SH-SY5Y (cell line): ENCODE measurements around the gene IP6K3.

Source experiments
- GATA2 ChIP-seq: IDR thresholded peaks from 2 replicates; pipeline ENCODE4 v1.6.1; 2011; ENCODE audit warnings: mild to moderate bottlenecking, low read depth, low read length
- GATA3 ChIP-seq: IDR thresholded peaks from 2 replicates; pipeline ENCODE4 v1.6.1; 2011; ENCODE audit warnings: low read depth, mild to moderate bottlenecking, low read length, moderate library complexity

IP6K3 gene

DNA sequence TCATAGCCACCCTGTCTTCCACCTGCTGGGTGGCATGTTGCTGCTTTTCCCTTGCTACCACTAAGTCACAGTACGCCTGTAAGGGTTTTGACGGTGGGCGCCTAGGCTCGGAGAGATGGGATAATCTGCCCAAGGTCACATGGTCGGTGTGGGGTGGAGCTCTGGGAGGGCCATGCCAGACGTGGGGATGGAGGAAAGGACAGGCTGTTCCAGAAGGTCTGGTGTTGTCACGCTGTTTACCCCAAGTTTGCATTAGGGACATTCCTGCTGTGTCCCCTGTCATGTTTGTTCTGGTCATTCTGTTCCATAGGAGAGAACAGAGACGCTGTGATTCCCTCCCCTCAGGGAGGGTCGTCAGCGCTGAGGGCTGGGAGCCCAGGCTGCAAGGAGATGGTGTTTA, 16.1 kb downstream of the IP6K3 start:
- TF ChIP-seq GATA3 (no peak), GATA2 (no peak)

DNA sequence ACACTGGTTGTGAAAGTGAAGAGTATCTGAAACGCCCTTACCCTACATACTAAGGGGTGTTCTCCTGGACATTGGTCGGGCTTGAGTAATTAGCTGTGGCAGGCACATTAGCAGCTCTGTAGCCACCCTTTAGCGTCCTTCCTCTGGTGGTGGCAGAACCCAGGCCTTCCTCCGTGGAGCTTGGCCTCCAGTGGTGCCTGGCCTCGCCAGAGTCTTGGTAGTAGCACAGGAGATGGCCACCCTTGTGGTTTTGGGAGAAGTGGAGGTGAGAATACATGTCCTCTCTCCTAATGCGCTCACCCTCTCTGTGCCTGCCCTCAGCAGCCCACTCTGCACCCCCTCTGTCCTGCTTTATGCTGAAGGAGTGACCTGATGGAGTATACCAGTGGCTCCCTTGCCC, 17.6 kb downstream of the IP6K3 start:
- TF ChIP-seq GATA3 = no peak
- no peak for TF ChIP-seq GATA2

DNA sequence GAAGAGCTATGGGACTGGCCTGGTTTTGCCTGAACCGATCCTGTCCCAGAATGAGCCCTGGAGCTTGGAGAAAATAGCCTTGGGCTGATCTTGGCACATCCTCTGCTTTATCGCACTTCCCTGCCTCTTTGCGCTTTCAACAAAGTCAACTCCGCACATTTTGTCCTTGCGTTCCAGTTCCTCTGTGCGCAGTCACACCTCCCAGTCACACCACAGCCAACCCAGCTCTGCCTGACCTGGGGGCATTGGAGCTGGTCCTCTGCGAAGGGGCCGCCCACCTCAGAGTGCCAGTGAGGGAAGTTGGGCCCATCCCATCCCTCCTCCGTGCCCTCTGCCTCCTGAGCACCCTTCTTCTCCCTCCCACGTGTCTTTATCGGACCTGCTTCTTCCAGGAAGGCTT, 18.3 kb downstream of the IP6K3 start:
- TF ChIP-seq GATA2 = no peak
- no peak for TF ChIP-seq GATA3

DNA sequence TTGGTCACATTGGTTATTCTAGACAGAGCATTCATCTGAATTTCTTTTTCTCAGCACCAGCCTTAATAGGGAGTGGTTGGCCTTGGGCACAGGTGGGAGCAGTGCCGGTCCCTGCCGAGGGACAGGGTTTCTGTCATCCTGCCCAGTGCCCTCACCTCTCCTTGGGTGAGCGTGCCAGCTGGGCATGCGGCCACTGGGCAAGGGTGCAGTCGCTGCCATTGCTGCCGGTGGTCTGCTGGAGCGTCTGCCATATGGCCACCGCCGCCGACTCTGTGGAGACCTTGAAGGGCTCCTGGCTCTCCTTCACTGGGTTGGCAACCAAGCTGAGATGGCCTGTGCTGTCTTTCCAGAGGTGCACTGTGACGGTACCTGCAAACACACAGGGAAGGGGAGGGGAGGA, 18.8 kb downstream of the IP6K3 start:
- TF ChIP-seq GATA2 = no peak
- no peak for TF ChIP-seq GATA3

DNA sequence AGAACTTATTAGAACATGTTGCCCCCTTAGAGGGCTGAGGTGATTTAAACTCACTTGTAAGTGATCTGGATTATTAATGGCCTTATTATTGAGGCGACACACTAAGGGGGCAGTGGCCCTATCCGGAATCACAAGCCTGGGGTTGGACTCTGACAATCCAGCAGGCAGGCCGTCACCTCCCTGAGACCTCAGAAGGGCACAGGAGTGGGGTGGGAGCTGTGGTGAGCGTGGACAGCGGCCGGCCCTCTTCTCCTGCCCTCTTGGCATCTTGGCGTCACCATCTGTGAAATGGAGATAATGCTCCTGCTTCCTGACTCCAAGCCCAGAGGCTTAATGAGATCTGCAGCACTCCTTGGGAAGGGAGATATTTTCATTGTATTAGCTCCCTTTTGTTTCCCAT, 19.6 kb downstream of the IP6K3 start:
- TF ChIP-seq GATA2 (no peak), GATA3 (no peak)

DNA sequence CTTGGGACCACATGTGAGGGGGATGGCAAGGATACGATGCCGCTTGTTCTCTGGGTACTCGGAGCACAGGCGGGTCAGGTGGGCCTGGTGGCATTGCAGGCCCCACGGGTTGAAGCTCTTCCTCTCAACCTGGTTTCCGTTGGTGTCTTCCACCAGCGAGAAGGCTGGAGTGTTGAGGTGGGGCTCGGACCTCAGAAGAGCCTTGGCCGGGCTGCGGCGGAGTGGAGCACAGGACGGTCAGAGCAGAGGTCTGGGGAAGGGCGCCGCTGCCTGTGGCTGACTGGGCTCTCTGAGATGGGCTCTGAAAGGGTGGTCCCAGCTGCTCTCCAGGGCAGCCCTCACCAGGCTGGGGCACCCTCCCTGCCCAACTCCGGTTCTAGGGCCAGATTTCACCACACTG, 20.0 kb downstream of the IP6K3 start:
- TF ChIP-seq GATA3 (no peak), GATA2 (no peak)

DNA sequence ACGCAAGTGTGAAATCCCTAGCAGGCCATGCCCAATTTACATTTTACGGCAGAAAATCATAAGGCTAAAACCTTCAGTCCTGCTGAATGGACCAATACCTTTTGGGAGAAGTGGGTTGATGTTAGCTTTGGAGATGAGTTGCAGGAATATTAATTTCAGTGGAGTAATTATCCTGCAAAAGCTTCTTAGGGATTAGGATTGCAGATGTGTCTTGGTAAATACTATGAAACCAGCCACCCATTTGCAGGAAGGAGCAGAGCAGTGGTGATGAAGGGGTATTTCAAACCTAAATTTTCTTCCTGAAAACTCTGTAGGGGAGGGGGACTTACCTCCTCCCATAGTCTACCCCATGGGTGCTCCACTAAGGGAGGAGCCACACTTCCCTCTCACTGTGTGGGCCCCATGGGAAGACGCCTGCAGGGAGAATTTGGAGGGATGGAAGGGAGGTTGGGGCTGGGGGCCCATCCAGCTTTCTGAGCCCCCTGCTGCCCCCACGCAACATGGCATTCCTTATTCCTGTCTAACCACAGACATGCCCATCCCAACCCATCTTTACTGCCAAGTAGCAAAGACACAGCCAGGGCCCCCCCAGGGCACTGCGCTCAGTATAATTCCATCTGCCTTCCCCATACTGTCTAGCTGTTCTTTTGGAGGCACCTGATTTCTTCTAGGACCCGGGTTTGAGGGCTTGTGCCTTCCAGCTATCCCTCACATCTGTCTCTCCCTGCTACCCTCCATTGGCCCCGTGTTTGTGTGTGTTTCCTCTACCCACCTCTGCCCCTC, 20.6 kb downstream of the IP6K3 start:
- TF ChIP-seq GATA2 (no peak), GATA3 (no peak)

DNA sequence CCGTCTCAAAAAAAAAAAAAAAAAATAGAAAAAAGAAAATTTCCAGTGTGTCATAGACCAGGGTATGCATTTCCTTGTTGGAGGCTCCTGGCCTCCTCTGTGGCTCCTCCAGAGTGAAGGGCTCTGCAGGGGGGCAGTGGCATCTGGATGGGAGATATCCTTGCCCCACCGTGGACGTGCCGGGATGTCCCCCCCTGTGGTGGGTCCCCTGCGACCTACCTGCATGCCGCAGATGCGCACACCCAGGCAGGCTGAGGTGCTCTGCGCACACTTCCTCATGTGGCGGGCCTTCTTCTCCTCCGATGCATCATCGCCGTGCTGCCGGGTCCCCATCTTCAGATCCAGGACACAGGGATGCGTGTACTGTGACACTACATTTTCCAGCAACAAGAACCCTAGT, 21.5 kb downstream of the IP6K3 start:
- TF ChIP-seq GATA2 (no peak), GATA3 (no peak)

DNA sequence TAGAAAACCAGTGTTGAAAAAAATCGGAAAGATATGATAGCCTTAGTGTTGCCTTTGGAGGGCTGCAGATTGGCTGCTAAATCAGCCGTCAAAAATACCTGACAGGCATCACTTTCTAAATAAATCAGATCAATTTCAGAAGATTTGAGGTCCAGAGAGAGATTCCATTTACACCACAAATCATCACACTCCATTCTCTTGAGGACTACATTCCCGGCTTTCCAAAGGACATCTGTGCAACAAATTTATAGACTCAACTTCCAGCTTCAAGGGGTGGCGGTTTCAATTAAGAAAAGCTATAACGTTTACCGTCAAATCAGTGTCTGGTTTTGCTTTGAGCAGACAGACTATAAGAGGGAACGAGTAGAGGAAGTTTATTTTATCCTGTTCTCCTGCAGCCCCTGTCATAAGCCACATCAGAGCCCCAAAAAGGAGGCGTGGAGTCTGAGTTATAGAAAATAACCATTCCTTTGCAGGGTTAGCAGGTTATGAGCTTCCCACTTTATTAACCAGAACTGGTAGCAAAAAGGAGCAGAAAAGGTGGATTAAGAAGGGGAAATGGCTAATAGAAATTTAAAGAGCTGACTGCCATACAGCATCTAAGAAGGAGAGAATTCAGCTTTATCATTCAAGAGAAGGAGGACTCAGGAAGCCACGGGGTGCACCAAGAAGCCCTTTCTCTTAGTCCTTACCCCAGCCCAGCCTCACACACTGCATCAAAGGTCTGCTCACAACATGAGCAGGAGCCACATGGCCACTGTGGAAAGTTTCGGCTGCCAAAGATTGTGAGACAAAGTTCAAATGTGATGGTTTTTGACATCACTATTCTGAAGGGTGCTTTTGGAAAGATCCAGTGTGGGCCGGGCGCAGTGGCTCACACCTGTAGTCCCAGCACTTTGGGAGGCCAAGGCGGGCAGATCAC, 22.3 kb downstream of the IP6K3 start:
- TF ChIP-seq GATA3 = no peak
- TF ChIP-seq GATA2 = no peak

DNA sequence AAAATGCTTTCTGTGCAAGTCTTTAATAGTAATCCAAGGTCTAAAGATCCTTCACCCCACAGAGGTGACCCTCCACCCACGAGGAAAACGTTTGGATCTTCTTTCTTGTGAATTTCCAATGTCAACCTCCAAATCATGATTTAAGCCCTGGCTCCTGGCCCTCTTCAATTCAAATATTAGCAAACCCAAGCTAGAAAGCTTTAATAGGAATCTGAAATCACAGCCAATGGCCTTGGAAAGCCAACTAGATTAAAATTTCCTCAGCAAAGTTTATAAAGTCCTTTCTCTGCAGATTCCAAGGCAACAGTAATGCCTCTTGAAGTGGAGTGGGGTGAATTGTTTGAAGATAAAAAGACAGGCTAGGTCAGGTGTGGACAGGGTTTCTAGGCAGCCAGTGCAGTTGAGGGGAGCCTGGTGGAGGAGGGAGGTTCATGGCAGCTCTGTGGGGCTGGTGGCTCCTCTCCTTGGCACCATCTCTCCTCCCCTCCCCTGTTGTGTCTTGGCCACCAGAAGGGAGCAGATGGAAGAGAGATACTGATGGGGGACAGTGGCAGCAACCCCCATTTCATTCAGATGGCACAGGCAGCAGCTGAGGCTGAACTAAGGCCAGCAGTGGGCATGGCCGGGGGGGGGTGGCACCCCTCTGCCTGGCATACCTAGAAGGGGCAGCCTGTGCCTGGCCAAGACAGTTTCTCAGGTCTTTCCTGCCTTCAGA, 23.2 kb downstream of the IP6K3 start:
- TF ChIP-seq GATA2 (no peak), GATA3 (no peak)

DNA sequence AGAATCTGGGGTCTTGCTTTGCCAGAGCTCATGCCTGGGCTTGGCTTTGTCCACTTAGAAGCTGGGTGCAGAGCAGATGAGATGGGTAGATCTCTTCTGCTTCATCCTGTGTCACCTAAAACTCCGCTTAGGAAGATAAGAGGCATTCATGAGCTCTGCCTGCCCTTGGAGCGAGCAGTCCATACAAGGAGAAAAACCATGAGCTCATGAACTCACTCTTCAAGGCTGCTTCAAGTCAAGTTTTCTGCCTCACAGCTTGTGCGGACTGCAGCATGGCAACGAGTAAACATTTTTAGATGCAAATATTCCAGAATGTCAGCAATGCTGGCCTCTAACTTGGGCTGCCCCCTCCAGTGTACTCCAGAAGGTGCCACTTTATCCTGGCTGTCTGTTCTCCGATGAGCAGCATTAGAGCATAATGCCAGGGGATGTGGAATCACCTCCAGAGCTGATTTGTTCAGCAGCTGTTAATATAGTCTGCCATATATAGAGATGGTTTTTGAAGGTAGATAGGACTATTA, 24.5 kb downstream of the IP6K3 start:
- no peak for TF ChIP-seq GATA2
- TF ChIP-seq GATA3 = no peak

DNA sequence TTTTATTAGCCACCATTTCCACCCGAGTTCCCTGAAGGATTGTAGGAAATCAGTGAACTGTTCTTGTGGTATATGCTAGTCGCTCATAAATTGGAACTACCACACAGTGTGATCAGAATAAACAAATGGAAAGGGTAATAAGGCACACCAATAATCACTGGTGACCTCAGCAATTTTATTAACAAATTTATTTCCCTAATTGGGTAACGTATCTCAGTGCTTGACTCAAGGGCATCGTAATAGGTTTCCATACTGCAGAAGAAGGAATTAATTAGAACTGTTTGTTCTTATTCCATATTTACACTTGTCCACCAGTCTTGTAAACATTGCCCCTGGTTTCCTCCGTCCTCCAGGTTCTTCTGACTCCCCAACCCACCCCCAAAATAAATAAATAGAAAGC, 25.2 kb downstream of the IP6K3 start:
- TF ChIP-seq GATA2 (no peak), GATA3 (no peak)

DNA sequence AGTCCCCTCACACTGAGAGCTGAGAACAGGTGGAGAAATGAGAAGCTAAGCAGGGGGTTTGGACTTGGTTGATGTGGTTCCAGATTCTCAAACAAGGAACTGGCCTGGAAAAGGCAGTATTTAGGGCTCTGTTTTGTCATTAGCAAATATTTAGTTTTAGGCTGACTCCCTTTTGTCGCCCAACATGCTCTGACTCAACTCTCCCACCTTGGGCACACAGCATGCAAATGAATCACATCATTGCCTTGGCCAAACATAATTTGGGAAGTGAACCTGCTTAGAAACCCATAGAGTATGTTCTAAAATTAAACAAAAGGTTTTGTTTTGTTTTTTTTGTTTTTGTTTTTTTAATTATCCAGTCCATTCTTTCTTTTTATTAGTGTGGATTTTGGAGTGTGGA, 25.7 kb downstream of the IP6K3 start:
- TF ChIP-seq GATA2 (no peak), GATA3 (no peak)
